GM21723 (cell line): Measurements from ENCODE around the gene NTRK2.

Experiments used
- ATAC-seq: cut with Tn5 transposase; IDR thresholded peaks from one replicate; pipeline ENCODE4 v1.9.1; 2021; ENCODE audit warnings: mild to moderate bottlenecking, moderate library complexity; ENCODE audit not compliant: unreplicated experiment

The NTRK2 gene

DNA sequence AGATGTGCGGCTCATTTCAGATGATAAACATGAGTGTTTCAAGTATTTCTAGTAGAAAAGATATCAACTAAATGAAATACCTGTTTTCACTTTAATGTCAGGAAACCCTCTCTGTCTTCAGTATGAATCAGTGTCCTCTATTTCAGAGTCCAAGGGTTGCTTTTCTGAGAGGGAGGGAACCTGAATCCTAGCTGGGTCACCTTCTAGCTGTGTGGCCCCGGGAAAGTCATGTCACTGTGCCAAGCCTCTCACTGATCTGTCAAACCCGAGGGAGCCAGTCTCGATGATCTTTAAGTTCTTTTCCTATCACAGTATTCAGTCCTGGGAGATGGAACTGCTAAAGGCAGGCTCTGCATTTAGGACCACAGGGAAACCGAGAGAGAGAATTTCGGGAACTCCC is 258.9 kb downstream of the NTRK2 start:
- no peak for ATAC-seq

DNA sequence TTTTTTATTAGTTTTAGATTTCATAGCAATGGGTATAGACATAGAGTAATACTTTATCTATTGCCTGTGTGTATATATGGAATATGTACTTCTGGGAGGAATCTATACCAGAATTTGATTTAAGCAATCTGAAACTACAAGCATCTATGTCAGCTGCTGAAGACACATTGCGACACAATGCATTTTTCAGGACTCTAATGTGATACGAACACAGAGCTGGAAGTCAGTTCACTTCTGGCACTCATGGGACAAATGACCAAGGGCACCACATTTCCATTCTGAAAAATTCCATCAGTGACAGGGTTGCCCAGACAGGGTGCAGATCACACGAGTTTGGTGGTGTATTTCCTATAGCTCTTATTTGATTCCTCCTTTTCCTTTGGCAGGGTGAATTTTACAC is 259.5 kb downstream of the NTRK2 start:
- ATAC-seq: no peak

DNA sequence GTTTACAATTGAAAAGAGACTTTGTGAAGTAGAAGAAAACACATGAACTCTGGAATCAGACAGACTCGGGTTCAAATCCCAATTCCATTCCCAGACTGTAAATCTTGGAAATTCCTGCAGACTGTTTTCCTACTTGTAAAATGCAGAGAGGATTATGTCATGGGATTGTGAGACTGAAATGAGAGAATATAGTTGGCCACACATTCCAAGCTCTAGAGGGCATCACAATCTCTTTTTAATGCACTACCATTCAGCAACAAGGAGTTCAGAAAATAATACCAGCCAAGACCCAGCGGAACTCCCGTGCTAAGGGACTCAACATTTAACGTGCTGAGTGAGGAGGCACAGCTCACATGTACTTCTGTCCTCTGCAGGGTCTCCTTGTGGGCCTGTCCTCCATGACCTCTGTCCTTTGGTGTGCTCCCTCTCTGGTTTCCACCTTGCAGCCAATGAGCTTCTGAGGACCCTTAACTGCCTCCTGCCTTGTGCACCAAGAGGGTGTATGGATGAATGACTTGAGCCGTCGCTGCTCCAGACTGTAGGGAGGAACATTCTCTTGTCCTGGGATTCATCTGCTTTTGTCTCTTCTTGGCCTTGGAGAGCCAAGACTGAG is 263.5 kb downstream of the NTRK2 start:
- no peak for ATAC-seq

DNA sequence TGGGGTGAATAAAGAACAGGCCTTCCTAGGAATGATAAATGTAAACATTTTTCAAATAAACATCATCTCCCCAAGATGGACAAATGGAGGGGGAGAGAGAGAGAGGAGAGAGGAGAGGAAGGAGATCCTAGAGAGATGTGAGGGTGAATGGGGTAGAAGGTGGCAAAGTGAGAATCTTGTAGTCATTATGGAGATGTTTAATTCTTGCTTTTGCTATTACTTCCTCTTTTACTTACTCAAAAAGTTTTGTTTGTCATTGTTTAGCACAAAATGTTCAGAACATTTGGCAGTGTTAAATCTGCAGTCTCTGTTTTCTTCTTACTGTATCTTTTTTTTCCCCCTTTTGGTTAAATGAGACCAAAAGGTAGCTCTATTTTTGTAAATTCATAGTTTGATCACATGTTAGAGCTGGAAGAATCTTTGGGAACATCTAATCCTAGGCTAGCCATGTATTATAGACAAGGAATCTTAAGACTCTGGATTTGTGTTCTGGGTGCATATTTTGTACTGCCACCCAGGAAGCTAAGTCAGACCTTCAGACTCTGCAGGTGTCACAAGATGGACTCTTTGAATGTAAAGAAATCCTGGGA is 266.1 kb downstream of the NTRK2 start:
- no peak for ATAC-seq

DNA sequence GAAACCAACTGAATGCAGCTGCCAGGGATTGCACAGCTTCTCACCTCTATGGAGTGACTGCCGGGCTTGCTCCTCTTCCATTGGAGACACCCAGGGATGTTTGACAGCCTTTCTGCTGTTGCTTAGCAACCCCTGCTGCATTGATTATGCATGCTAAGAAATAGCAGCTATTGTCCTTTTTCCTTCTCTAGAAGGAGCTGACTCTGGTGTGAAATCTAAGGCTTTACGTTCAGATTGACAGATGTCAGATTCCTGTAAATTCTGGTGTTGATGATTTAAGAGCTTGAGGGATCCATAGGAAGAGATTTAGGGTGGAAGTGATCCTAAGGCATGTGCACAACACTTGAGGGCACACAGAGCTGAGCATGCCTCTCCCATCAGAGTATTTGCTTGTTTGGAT is 267.7 kb downstream of the NTRK2 start:
- no peak for ATAC-seq

DNA sequence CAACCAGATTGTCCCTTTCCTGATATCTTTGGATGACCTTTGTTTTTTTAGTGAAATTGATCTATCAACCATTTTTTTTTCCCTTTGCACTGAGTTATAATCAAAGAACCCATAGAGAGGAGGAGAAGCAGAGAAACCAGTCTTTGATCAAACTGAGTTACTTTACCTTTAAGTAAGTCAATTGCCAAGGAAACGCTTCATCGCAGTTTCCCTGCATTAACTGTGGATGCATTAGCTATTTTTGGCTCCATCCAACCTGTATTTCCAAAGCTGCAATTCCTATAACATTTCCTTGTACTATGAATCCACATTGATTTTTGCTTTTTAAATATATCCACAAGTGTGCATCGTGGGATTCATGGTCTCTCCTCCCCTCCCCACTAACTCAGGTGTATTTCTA is 268.1 kb downstream of the NTRK2 start:
- ATAC-seq: no peak

DNA sequence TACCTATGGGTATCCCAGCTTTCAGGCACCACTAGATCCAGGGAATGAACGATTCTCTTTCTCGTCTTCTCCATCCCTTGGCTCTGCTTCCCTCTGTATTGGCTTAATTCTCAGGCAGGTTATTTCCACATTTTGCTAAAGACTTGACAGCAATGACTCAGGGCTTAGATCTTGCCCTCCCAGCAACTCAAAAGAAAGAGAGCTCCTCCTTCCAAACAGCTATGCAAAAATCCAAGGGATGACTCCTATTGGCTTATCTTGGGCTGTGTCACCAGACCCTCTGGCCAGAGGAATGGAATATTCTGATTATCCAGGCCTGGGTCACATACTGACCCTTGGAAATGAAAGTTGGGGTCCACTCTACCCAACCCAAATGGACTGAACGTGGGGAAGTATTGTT is 270.2 kb downstream of the NTRK2 start:
- ATAC-seq: no peak

DNA sequence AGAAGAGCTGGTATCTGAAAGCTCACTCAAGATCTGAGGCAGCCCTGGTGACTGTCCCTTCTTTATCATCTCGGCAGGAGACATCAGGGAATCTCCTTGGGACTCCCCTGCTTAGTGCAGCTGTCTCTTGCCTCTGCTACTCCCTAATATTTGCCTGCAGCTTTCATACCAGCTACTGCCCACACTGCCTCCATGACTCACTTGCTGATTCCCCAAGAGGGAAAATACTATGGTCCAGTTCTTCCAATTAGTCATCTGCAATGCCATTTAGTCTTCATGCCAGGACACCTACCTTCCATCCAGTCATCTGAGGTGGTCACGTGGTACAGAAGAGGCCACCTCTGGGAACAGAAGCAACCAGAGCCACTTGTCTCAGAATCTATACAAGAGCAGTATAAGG is 270.8 kb downstream of the NTRK2 start:
- ATAC-seq: no peak

DNA sequence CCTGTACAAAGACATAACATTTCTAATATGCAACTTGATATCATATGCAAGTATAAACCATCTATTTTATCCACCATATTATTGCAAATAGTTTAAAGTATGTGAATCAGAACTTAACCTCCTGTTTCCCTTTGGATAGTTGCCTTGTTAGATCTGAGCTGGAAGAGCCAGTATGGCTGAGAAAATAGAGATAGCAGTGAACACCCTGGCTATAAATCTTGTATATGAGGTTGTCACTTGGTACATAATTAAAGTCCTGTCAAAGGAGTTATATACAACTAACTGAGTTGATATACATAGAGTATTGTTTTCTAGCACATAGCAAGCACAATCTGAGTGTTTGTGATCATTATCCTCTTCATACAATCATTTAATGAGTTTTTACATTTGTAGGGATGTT is 272.3 kb downstream of the NTRK2 start:
- ATAC-seq: no peak

DNA sequence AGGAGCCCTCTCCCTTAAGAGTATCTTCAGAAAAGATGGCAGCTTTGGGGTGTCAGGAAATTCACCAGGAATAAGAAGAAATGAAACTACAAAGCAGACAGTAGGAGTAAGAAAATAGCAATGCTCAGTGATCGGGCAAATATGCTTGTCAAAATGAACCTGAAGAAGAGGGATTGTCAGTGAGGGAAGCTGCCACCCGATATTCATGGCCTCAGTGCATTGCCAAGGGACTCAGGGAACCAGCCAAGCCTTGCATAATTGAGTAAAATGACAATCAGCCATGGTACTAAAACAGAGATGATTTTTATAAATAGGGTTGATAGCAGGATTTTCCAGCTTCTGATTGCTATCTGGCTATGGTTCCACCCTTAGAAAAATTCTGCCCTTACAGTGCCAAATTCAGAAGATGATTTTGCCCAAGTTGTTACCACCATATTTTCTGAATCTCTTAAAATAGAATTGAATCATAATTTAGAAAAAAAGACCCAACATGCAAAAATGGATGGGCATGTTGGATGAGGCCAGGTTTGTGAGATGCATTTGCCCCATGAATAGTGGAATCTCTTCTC is 274.0 kb downstream of the NTRK2 start:
- ATAC-seq: no peak

DNA sequence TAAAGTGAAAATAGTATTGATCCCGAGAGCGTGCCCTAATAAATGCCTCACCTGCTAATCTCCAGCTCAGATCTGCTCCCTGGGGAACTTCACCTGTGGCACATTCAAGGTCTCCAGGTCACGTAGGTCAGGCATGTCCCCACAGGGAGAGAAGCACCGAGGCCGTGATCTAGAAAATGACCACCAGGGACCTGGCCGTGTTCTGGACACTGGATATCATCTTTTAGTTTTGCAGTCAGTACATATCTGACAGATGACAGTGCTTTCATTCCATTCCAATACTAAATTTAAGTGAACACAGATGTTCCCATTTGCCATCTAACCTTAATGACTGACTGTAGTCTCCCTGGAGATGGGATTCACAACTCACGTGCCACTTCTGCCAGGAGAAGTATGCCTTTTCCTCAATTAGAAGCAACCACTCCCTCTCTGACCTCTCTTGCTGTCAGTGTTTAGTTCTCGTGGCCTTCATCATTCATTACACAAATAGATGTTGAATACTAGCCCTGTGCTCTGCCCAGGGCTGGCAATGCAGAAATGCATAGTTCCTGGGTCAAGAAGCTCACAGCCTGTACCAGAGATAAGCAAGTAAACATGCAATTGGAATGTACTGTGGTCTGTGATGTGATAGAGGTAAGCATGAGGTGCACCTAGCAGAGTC is 276.5 kb downstream of the NTRK2 start:
- no peak for ATAC-seq

DNA sequence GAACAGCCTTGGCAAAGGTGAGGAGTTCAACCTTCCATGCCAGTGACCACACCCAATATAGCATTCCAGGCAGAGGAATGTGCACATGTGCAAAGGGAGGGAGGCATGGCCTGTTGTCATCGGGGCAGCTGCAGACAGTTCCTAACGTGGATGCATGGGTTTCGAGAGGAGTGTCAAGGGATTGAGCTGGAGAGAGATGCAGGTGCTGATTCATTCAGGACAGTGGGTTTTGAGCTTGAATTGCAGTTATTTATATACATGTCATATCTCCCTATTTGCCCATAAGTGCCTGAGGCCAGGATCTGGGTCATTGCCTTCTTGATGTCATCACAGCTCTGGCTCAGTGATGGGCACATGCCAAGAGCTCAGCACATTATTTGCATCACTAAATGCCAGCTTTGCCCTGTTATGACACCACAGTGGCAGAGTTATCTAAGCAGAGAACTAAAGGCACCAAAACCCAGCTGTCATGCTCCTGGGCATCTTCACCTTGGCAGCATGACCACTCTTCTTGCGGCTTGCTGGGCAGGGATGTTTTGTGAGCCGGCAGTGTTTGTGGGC is 278.0 kb downstream of the NTRK2 start:
- ATAC-seq: no peak

DNA sequence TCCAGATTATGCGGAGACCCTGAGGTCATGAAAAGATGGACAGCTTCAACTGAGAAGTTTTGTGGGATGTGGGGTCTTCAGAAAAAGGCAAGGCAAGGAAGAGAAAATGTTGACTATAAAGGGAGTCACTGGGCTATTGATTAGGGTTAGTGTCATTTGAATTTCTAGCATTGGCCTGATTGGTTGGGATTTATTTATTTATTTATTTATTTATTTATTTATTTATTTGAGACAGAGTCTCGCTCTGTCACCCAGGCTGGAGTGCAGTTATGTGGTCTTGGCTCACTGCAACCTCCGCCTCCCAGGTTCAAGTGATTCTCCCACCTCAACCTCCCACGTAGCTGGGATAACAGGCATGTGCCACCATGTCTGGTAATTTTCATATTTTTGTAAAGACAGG is 279.7 kb downstream of the NTRK2 start:
- no peak for ATAC-seq

DNA sequence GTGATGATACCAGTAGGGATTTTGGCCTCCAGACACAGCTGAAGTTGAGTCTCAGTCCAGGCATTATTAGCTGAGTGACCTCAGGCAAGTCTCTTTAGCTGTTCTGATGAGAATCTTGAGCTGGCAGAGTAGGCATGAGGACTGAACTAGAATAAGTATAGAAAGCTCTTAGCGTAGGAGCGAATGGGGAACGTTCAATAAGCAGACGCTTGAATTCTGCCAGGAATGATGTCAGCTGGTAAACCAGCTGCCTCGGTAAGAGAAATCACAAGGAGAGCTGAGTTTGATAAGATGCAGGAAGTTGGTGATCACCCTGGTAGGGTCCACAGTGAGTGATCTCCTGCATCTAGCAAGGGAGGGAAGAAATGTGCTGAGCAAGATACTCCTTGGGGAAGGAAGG is 280.4 kb downstream of the NTRK2 start:
- no peak for ATAC-seq

DNA sequence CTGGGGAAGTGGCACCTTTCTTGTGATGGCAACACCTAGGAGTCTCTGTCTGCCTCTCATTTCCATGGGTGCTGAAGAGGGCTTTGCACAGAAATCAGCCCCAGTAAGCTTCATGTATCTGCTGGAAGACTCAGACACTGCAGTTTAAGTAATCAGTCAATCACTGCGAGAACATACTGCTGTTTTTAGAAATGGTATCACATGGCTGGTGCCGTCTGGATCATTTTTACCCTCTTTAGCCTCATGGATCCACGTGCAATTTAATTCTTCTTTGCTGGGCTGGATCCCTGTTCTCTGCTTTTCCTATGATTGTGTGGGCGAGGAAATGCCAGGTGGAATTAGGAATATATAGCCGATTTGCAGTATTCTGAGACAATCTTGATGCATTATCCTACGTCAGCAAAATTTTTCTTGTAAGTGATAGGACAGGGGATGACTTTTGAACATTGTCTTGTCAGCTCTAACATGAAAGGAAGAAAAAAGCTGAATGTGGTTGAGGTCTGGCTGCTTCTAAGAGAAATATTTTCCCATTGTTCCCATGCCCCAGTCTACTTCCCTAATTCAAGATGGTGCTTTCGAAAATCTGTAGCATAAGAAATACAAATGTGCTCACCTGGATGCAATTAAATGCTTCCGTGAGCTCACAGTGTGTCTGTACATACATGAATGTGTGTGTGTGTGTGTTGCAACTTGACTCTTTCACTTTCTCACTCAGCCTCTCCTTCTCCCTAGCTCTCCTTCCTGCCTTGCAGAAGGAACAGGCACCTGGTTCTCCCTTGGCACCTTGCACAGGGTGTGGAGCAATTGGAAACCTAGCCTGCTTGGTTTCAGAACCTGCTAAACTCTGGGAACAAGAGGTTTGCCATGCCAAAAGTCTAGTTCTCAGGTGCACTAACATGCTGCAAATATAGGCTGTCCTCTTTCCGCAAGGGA is 281.6 kb downstream of the NTRK2 start:
- no peak for ATAC-seq

DNA sequence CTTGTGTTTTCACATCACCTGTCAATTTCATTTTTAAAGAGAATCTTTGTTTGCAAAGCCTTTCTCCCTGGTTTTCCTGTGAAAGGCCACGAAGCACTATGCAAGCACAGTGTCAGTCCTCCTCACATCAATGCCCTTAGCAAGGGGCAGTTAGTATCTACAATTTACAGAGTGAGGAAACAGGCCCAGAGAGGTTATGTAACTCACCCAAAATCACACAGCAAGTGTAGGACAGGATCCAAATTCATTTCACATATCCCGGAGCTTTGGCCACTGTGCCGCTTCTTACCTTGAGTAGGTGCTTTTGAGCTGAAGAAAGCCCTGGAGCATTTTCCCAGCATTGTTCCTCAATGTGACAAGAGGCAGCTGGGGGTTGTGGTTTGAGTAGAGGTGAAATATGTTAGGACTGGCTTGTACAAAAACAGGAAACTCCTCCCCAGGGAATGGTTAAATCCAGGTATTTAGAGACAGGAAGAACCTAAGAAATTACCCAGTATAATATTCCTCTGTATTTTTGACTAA is 283.8 kb downstream of the NTRK2 start:
- no peak for ATAC-seq

DNA sequence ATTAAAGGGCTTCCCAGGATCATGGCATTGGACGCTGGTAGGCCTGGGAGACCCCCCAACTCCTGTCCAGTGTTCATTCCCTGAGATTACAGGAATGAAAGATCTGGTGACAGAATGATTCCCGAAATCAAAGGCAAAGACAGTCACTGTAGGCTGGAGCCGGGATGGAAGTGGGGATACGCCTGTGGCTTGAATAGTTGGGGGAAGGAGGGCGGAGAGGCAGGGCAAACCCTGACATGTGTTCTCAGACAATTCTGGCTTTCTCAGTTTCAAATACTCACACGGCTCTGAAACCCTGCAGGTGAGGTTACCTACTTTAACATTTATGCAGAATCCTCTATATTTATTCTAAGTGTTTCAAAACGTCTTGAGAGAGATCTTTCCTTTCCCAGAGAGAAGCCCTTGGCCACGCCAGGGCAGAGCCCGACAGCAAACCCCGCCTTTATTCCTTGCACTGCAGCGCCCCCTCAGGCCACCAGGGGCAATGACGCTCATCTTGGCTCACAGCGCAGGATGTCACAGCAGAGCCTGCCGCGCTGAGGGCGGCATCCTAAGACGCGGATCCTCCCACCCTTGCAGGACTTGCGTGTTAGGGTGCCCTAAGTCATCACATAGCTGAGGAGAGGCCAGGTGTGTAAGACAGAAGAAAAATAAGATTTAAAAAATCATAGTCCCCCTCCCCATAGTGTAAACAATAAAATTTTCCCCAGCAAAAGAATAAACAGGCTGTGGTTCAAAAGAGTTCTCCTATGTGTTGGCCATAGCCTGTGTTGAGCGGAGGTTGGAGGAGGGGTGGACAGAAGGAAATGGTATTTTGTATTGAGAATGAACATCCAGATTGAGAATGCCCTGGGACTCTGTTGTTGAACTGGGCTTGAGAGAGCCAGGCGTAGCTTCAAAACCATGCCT is 284.5 kb downstream of the NTRK2 start:
- ATAC-seq: peak; percentile 99

DNA sequence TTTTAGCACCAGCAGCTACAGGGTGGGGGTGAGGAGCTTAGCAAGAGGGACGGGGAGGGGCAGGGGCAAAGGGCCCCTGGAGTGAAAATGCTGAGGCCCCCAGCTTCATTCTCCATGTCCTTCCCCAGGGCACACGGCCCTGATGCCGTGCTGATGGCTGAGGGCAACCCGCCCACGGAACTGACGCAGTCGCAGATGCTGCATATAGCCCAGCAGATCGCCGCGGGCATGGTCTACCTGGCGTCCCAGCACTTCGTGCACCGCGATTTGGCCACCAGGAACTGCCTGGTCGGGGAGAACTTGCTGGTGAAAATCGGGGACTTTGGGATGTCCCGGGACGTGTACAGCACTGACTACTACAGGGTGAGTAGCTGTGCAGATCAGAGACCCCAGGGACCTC is 285.6 kb downstream of the NTRK2 start:
- no peak for ATAC-seq

DNA sequence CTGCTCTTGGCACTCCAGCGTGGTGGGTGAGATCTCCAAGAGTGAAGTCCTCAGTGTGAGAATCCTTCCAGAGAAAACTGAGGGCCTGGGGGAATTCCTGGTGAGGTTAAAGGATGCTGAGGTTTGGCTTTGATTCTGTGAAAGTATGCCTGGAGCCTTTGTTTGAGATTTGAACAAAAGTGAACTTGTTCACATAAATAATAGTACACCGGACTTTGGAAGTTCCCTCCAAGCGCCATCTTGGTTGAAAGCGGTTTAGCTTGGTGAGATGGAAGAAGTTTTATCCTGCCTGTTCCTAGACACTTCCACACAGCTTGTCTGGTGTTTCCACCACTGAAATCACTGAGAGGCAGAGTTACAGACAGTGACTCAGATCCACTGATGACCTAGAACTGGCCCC is 286.4 kb downstream of the NTRK2 start:
- no peak for ATAC-seq

DNA sequence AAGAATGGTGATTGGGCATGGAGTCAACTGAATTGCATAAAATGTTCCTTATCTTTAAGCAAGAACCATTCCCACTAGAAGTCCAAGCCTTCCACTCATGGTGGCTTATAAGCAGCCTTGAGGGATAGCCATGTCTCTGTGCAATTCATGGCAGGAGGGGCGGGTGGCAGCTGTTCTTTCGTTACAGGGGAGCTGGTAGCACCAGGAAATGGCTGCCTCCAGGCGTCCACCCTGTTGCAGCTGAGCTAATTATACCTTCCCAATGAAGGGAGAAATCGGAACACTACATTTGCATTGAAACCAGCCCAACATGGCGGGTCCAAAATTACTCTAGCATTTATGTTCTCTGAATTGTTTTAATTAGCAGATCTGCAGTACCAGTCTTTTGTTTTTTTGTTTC is 289.8 kb downstream of the NTRK2 start:
- no peak for ATAC-seq
